Gastrocnemius medialis (tissue), 4 donors: Measurements from ENCODE around the gene LRFN2. TPM values are rescaled to one million over a fixed set of nuclear protein-coding genes. Genes with fewer than 3 reads are reported as not detected.

Source experiments
- ATAC-seq, 2 donors: fragments of 150-250 bp; one replicate each; pipeline ENCODE4 v1.9.1; 2016
- DNase-seq, 2 donors: peaks; one replicate each; pipeline ENCODE4 v3.0.0-alpha.2; 2019
- H3K27ac ChIP-seq, 4 donors: fragments of 200-600 bp; sonication (generic); 1 replicate in 1 of 4; 2 replicates in 3 of 4; pipeline ENCODE4 v1.5.1; 2016 to 2018; ENCODE audit warnings: mild to moderate bottlenecking in 2 of 4, moderate library complexity in 1 of 4
- H3K27me3 ChIP-seq, 3 donors: fragments of 200-600 bp; sonication (generic) in 2 of 3; 1 replicate in 1 of 3; 2 replicates in 2 of 3; pipeline versions ENCODE4 v1.5.1 to v1.6.0; 2016 to 2019; ENCODE audit warnings: mild to moderate bottlenecking in 1 of 3, moderate library complexity in 1 of 3
- H3K36me3 ChIP-seq, 2 donors: fragments of 200-600 bp; sonication (generic) in 1 of 2; one replicate each; pipeline ENCODE4 v1.5.1; 2017 to 2018
- H3K4me1 ChIP-seq, 2 donors: fragments of 200-600 bp; sonication (generic) in 1 of 2; one replicate each; pipeline ENCODE4 v1.5.1; 2016 to 2017; ENCODE audit warnings: mild to moderate bottlenecking in 2 of 2
- H3K4me3 ChIP-seq, 4 donors: fragments of 200-600 bp; sonication (generic) in 3 of 4; 1 replicate in 1 of 4; 2 replicates in 3 of 4; pipeline ENCODE4 v1.5.1; 2016 to 2019; ENCODE audit warnings: mild to moderate bottlenecking in 2 of 4
- H3K9me3 ChIP-seq, 3 donors: fragments of 200-600 bp; sonication (generic) in 2 of 3; 1 replicate in 1 of 3; 2 replicates in 2 of 3; pipeline ENCODE4 v1.5.1; 2016 to 2019
- POLR2A ChIP-seq, 2 donors: fragments of 450-650 bp; IDR thresholded peaks; one replicate each; pipeline ENCODE4 v1.6.1; 2017; ENCODE audit warnings: antibody characterized with exemption in 2 of 2, mild to moderate bottlenecking in 2 of 2, moderate library complexity in 2 of 2
- in situ Hi-C, 4 donors: fragments of 200-750 bp; cut with MboI; loops; one replicate each; pipeline versions ENCODE4 v1.15.0 to v1.8.0; 2017; ENCODE audit warnings: low sequenced_read_pairs in 4 of 4
- intact Hi-C: fragments of 100-400 bp; cut with DNase I; formaldehyde crosslinking; loops from one replicate; pipeline ENCODE4 v1.15.1; 2023; ENCODE audit warnings: low total_unique reads
- total RNA-seq, 4 donors: library from RNA; depleted of rRNA; stranded (reverse); fragments of >200 nt; gene quantifications; one replicate each; pipeline versions ENCODE4 v1.1.0 to v1.2.3, GENCODE V29; 2016
- TF ChIP-seq, protein P1 (sequence below), 5 experiments: fragments of 450-650 bp in 3 of 5; fragments of 200-600 bp in 2 of 5; sonication (generic) in 2 of 5; IDR thresholded peaks in 4 of 5; conservative IDR thresholded peaks in 1 of 5; 1 replicate in 4 of 5; 2 replicates in 1 of 5; pipeline ENCODE4 v1.5.1; 2016 to 2019; ENCODE audit warnings: antibody characterized with exemption in 5 of 5, mild to moderate bottlenecking in 3 of 5, moderate library complexity in 3 of 5

The LRFN2 gene
- total RNA-seq, 4 donors from 2014 or later: not detected

DNA sequence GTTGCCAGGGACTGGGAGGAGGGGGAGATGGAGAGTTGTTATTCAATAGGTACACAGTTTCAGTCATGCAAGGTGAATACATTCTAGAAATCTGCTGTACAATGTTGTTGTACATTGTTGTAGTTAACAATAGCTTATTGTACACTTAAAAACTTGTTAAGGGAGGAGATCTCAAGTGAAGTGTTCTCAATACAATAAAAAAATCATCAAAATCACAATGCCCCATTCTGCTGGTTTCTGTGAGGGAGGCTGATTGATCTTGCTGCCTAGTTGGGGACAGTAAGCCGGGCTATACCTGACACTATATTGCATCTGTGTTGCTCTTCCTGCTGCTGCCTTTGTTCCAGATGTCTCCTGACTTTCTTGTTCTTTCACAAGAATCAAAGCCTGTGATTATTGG, 232.1 kb downstream of the LRFN2 start:
- DNase-seq (no peak), ATAC-seq (no peak)
- H3K27ac ChIP-seq: no peak overlapping the region
- intact Hi-C loops (no loop called here), in situ Hi-C loops (no loop called here)
- TF ChIP-seq, protein P1, sequence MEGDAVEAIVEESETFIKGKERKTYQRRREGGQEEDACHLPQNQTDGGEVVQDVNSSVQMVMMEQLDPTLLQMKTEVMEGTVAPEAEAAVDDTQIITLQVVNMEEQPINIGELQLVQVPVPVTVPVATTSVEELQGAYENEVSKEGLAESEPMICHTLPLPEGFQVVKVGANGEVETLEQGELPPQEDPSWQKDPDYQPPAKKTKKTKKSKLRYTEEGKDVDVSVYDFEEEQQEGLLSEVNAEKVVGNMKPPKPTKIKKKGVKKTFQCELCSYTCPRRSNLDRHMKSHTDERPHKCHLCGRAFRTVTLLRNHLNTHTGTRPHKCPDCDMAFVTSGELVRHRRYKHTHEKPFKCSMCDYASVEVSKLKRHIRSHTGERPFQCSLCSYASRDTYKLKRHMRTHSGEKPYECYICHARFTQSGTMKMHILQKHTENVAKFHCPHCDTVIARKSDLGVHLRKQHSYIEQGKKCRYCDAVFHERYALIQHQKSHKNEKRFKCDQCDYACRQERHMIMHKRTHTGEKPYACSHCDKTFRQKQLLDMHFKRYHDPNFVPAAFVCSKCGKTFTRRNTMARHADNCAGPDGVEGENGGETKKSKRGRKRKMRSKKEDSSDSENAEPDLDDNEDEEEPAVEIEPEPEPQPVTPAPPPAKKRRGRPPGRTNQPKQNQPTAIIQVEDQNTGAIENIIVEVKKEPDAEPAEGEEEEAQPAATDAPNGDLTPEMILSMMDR (IDR thresholded peaks at IDR 0.05 in 4 of 5, conservative IDR thresholded peaks at IDR 0.05 in 1 of 5): no peak
- TF ChIP-seq POLR2A (IDR thresholded peaks at IDR 0.05): no peak
- peaks cover 0 to 4% of the 10 kb centered on the region in 2 donors for H3K4me1 ChIP-seq
- no peaks in the 10 kb centered on the region for H3K9me3 ChIP-seq
- no peak overlapping the region for H3K4me3 ChIP-seq
- H3K36me3 ChIP-seq: no peaks in the 10 kb centered on the region
- no peaks in the 10 kb centered on the region for H3K27me3 ChIP-seq

DNA sequence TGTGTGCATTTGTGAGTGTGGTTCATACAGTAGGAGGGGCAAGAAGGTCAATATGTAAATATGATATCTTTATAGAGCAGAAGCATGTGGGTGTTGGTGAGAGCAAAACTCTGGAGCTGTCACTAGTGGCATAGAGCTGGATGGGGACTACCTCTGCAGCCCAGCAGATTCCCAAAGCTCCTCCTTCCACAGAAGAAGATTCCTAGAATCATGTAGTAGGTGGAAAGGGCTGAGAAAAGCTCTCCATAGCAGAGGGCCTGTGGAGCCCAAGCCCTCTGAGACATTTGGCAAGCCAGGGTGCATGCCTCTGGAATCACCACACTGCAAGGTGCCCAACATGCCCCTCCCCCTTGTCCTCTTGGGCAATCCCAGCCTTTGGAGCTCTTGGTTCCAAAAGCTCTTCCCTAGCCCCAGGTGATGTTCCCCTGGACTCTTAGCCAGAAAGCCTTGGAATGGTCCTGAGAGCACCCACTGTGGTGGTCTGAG, 233.2 kb downstream of the LRFN2 start:
- intact Hi-C loops (no loop called here), in situ Hi-C loops (no loop called here)
- DNase-seq (no peak), ATAC-seq (peak in 1 of 2 donors; percentile 21)
- Histone ChIP-seq H3K4me3 (no peak overlapping the region), H3K27me3 (no peaks in the 10 kb centered on the region), H3K36me3 (no peaks in the 10 kb centered on the region), H3K4me1 (peaks cover 0 to 4% of the 10 kb centered on the region in 2 donors), H3K27ac (no peak overlapping the region), H3K9me3 (no peaks in the 10 kb centered on the region)
- TF ChIP-seq POLR2A (IDR thresholded peaks at IDR 0.05): no peak
- TF ChIP-seq, protein P1 (IDR thresholded peaks at IDR 0.05 in 4 of 5, conservative IDR thresholded peaks at IDR 0.05 in 1 of 5): no peak

DNA sequence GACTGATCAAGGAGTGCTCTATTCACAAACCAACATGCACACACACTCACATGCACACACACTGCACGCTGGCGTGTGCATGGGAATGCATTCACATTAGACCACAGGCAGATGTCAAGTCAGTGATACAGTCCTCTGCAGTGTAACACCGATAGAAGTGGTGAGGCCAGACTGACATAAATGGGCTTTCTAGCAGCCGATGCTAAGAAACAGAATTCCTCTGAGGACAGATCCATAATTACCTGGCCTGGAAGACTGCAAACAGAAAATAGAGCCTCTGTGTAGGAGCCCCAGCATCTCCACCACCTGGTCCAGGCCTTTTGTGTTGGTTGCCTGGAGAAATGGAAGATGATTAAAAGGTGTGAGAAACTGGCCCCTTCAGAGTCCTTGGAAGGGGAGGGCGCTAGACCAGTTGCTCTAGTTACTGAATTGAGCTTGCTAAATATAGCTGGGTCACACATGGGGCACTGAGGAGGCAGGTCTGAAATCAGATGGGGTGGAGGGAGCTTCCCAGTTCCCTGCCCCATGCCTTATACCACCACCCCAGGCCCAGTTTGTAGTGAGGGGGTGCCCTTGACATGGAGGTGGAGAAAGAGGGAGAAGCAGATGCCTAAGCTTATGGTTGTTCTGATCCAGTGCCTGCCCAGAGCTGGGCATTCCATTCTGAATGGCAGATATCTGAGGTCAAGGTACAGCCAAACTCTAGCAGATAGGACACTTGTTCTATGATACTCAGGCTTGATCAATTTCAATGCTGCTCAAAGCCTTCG, 233.8 kb downstream of the LRFN2 start:
- intact Hi-C loops: no loop called here
- in situ Hi-C loops: no loop called here

DNA sequence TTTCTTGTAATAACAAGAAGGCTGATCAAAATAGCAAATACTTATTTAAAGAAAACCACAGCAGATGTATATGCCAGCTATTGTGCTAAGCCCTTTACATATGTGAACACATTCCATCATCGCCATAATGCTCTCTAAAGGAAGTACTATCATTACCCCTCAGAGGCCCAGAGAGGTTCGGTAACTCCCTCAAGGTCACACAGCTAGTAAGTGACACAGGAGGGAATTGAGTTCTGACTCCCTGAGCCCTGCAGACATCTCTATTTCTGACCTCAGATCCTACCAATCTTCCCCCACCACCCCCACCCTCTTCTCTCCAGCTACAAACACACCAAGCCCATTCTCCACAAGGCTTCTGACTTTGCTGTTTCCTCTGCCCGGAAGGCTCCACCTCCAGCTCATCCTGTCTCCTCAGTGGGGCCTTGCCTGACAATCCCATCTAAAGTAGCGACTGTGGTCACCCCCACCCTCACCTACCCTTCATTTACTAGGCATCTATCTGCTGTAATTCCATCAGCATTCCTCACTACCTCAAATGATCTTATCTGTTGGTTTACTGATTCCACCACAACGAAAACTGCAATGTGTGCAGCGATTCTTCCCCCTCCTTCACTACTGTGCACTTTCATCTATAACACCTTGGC, 234.5 kb downstream of the LRFN2 start:
- ATAC-seq: no peak
- TF ChIP-seq, protein P1 (IDR thresholded peaks at IDR 0.05 in 4 of 5, conservative IDR thresholded peaks at IDR 0.05 in 1 of 5): no peak
- TF ChIP-seq POLR2A (IDR thresholded peaks at IDR 0.05): no peak
- Histone ChIP-seq H3K4me3 (no peak overlapping the region), H3K27ac (no peak overlapping the region), H3K27me3 (no peaks in the 10 kb centered on the region), H3K36me3 (no peaks in the 10 kb centered on the region), H3K4me1 (peaks cover 0 to 4% of the 10 kb centered on the region in 2 donors), H3K9me3 (no peaks in the 10 kb centered on the region)
- in situ Hi-C loops (no loop called here), intact Hi-C loops (no loop called here)
- no peak for DNase-seq

More for the DNA sequence above, 233.8 kb downstream of the LRFN2 start:
- Histone ChIP-seq H3K4me1 (peaks cover 0 to 4% of the 10 kb centered on the region in 2 donors), H3K9me3 (no peaks in the 10 kb centered on the region), H3K4me3 (no peak overlapping the region), H3K27ac (no peak overlapping the region), H3K27me3 (no peaks in the 10 kb centered on the region), H3K36me3 (no peaks in the 10 kb centered on the region)
- peak; percentile 50 to 66 for ATAC-seq
- TF ChIP-seq, protein P1 (IDR thresholded peaks at IDR 0.05 in 4 of 5, conservative IDR thresholded peaks at IDR 0.05 in 1 of 5): no peak
- no peak for TF ChIP-seq POLR2A (IDR thresholded peaks at IDR 0.05)
- DNase-seq: no peak
